ENCODE data around the gene CHPF2.
A peak's percentile ranks its signal among the peaks of the same experiment; 100 is the strongest.

CHPF2 gene

DNA sequence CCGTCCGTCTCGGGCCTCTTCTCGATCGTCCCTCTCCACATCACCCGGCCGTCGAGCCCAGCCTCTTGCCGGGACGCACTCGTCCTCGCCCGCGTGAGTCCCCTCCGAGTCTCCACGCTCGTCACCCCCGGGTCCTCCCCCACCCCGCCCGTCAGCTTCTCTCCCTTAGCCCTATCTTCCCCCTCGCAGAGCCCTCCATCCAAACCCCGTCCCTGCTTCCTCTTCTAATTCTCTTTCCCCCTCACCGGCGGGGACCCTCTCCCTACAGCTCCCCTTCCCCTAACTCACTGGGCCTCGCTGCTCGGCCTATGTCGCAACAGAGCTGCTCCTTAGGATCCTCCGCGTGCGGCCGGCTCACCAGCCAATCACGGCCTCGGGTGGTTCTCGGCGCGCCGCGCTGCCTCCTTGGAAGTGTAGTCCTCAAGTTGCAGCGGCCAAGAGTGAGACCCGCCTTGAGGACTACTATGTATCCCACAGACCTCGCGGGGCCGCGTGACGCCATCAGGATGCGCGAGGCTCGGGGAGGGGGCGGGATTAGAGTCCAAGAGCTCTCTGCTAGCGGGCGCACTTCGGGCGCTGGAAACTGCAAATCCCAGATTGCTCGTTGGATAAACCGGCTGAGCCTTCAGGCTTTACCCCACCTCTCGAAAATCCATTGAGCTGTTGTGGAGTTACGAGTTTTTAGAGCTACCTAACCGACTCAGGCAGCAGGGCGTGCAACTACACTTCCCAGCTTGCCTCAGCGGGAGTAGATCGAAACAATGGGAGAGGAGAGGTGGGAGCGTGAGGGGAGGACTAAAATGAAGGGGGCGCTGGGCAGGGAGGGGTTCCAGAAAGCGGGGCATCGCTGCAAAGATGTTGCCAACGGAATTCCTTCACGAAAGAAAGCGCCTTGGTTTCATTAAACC lies 5.2 kb upstream of the CHPF2 start, which contains the start of gene ABCF2:
ABCF2 (minus strand) TSS at position 331 of the 908 bp plus-strand sequence. CDS start 747 bp downstream, outside the sequence.
- Histone ChIP-seq H3K36me3 (peaks cover 37% of the 10 kb centered on the region), H3K4me3 (ENCODE audit: low read depth, low read length) (peak within 1 kb of the TSS; percentile 91), H3K27me3 (no peaks in the 10 kb centered on the region), H3K4me1 (no peaks in the 10 kb centered on the region; the same call in 1 of the 2 replicates), H3K9me3 (no peaks in the 10 kb centered on the region)
- DNase-seq, result peak; percentile 99
- no peak for TF ChIP-seq CTCF (IDR thresholded peaks at IDR 0.05; ENCODE audit: low read depth, low read length)

GRCh38 chr7:151228024-151228866 lies 4.0 kb upstream of the CHPF2 start:
- H3K27me3 ChIP-seq, result no peaks in the 10 kb centered on the region
- H3K9me3 ChIP-seq, result no peaks in the 10 kb centered on the region
- DNase-seq, result no peak
- no peaks in the 10 kb centered on the region; the same call in 1 of the 2 replicates for H3K4me1 ChIP-seq
- peaks cover 29% of the 10 kb centered on the region for H3K36me3 ChIP-seq
- TF ChIP-seq CTCF (IDR thresholded peaks at IDR 0.05; ENCODE audit: low read depth, low read length), result no peak
- H3K4me3 ChIP-seq (ENCODE audit: low read depth, low read length), result peak overlapping the region; percentile 91

DNA sequence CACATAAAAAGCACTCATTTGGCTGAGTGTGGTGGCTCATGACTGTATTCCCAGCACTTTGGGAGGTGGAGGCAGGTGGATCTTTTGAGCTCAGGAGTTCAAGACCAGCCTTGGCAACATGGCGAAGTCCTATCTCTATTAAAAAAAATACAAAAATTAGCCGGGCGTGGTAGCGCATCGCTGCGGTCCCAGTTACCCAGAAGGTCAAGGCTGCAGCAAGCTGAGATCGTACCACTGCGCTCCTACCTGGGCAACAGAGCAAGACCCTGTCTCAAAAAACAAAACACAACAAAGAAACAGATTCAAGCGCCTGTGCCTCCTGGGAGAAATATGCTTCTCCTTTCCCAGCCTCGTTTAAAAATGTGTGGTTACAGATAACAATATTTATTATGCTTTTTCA lies 3.0 kb upstream of the CHPF2 start:
- peaks cover 29% of the 10 kb centered on the region for H3K36me3 ChIP-seq
- H3K4me3 ChIP-seq (ENCODE audit: low read depth, low read length), result no peak overlapping the region
- H3K9me3 ChIP-seq, result no peaks in the 10 kb centered on the region
- H3K4me1 ChIP-seq, result peaks cover 6% of the 10 kb centered on the region
- no peak for DNase-seq
- no peaks in the 10 kb centered on the region for H3K27me3 ChIP-seq
- TF ChIP-seq CTCF (IDR thresholded peaks at IDR 0.05; ENCODE audit: low read depth, low read length), result no peak

DNA sequence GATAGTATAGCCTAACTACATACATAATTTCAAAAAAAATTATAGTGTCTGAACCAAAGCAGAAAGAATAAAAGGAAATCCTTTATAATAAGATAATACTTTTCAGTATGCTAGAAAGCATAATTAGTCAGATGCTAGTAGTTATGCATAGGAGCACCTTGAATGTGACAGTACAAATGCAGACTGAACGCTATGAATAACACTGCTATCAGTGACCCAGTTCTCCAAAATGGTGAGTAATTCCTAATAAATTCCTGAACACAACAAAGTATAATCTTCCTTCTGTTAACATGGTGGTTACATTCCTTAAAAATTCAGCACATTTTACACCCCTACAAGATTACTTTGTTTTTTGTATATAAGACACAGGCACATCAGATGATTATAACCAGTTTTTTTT lies 1.2 kb upstream of the CHPF2 start:
- Histone ChIP-seq H3K27me3 (no peaks in the 10 kb centered on the region), H3K9me3 (no peaks in the 10 kb centered on the region), H3K4me1 (peaks cover 6% of the 10 kb centered on the region), H3K4me3 (ENCODE audit: low read depth, low read length) (no peak overlapping the region), H3K36me3 (peaks cover 27% of the 10 kb centered on the region)
- DNase-seq, result no peak
- no peak for TF ChIP-seq CTCF (IDR thresholded peaks at IDR 0.05; ENCODE audit: low read depth, low read length)

DNA sequence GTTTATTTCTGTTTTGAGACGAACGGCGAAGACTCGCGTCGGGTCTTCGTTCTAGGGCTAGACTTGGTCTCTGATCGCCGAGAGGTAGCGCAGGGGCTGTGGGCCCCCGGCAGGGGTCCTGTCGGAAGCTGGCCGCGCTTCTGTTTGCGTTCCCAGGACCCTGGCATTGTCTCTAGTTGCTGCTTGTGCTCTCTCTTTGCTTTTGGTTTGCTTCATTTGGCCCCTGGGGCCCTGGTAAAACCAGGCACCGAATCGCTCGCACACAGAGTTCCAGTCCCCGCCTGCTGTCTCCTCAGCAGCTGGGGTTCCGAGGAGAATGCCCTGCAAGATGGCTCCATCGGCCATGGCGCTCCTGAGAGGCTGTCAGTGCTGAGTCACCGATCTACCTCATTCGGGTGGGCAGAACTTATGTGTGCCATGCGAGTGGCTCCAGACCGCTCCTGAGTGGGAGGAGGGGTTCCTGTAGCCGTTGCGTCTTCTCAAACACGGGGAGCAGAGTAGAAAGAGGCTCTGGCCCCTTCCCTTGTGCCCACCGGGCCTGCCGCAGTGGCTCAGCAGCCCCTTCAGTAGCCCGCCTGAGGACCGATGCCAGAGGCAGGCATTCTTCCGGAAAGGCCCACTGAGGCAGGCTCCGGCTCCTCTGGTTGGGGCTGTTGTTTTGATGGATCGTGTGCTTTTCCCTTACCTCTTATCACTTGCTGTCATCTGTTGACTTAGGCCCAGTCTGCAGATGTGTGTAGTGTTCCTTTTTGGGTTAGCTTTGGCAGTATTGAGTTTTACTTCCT lies 826 bp downstream of the CHPF2 start:
- peaks cover 46% of the 10 kb centered on the region for H3K36me3 ChIP-seq
- no peaks in the 10 kb centered on the region for H3K27me3 ChIP-seq
- H3K4me1 ChIP-seq, result peaks cover 6% of the 10 kb centered on the region
- H3K4me3 ChIP-seq (ENCODE audit: low read depth, low read length), result peak overlapping the region; percentile 98
- DNase-seq, result peak; percentile 65
- H3K9me3 ChIP-seq, result no peaks in the 10 kb centered on the region
- no peak for TF ChIP-seq CTCF (IDR thresholded peaks at IDR 0.05; ENCODE audit: low read depth, low read length)
